IPS-11a (cell line): ENCODE data around the gene INTS6.

Experiments used
- H3K4me3 ChIP-seq: one replicate; pipeline ENCODE4 v1.5.1; 2013; ENCODE audit warnings: low read depth, low read length, control low read depth

Gene INTS6

GRCh38 chr13:51349016-51349415 is 103.8 kb downstream of the INTS6 start:
- H3K4me3 ChIP-seq: no peak overlapping the region

GRCh38 chr13:51348069-51348967 is 104.5 kb downstream of the INTS6 start:
- no peak overlapping the region for H3K4me3 ChIP-seq

- no peak overlapping the region for H3K4me3 ChIP-seq
Measured at GRCh38 chr13:51347099-51347498, 105.7 kb downstream of the INTS6 start.

- no peak overlapping the region for H3K4me3 ChIP-seq
Measured at GRCh38 chr13:51346397-51346796, 106.4 kb downstream of the INTS6 start.

GRCh38 chr13:51343475-51343874 is 109.4 kb downstream of the INTS6 start:
- no peak overlapping the region for H3K4me3 ChIP-seq

- H3K4me3 ChIP-seq: no peak overlapping the region
Measured at GRCh38 chr13:51342706-51343105, 110.1 kb downstream of the INTS6 start.

GRCh38 chr13:51341791-51342190 is 111.0 kb downstream of the INTS6 start:
- H3K4me3 ChIP-seq: no peak overlapping the region

GRCh38 chr13:51341232-51341631 is 111.6 kb downstream of the INTS6 start:
- H3K4me3 ChIP-seq: no peak overlapping the region

GRCh38 chr13:51339952-51340732 is 112.7 kb downstream of the INTS6 start:
- no peak overlapping the region for H3K4me3 ChIP-seq

GRCh38 chr13:51339354-51339753 is 113.5 kb downstream of the INTS6 start, which contains the start of gene SERPINE3:
SERPINE3 (plus strand) TSS chr13:51339691; CDS start chr13:51341092, 1,401 bp downstream.
- no peak within 1 kb of the TSS for H3K4me3 ChIP-seq

- no peak overlapping the region for H3K4me3 ChIP-seq
Measured at GRCh38 chr13:51336746-51337145, 116.1 kb downstream of the INTS6 start.

GRCh38 chr13:51333826-51334225 is 119.0 kb downstream of the INTS6 start:
- no peak overlapping the region for H3K4me3 ChIP-seq

- H3K4me3 ChIP-seq: no peak overlapping the region
Measured at GRCh38 chr13:51333421-51333820, 119.4 kb downstream of the INTS6 start.

- H3K4me3 ChIP-seq: no peak overlapping the region
Measured at GRCh38 chr13:51332566-51333361, 120.1 kb downstream of the INTS6 start.

GRCh38 chr13:51331354-51331861 is 121.4 kb downstream of the INTS6 start:
- no peak overlapping the region for H3K4me3 ChIP-seq

- H3K4me3 ChIP-seq: no peak overlapping the region
Measured at GRCh38 chr13:51330791-51331190, 122.0 kb downstream of the INTS6 start.

GRCh38 chr13:51329606-51330005 is 123.2 kb downstream of the INTS6 start:
- no peak overlapping the region for H3K4me3 ChIP-seq

- H3K4me3 ChIP-seq: no peak overlapping the region
Measured at GRCh38 chr13:51328488-51328887, 124.3 kb downstream of the INTS6 start.

GRCh38 chr13:51327961-51328360 is 124.9 kb downstream of the INTS6 start:
- H3K4me3 ChIP-seq: no peak overlapping the region

GRCh38 chr13:51326777-51327176 is 126.1 kb downstream of the INTS6 start:
- H3K4me3 ChIP-seq: no peak overlapping the region

- no peak overlapping the region for H3K4me3 ChIP-seq
Measured at GRCh38 chr13:51325837-51326236, 127.0 kb downstream of the INTS6 start.
